ENCODE data around the gene SPECC1.
A peak's percentile ranks its signal among the peaks of the same experiment; 100 is the strongest.
"Not testable (repeated sequence)": the region's sequence is repeated elsewhere in the genome, so short reads cannot be mapped to it uniquely, and the experiment has no call there.

Gene SPECC1

GRCh38 chr17:20236578-20237227 lies 227.5 kb downstream of the SPECC1 start:
- DNase-seq (ENCODE audit: low spot score) = peak; percentile 63

- not testable (repeated sequence) for DNase-seq (ENCODE audit: low spot score)
Measured at GRCh38 chr17:20239776-20240175, 230.6 kb downstream of the SPECC1 start.

GRCh38 chr17:20241855-20242254 lies 232.7 kb downstream of the SPECC1 start:
- DNase-seq (ENCODE audit: low spot score) = no peak

- DNase-seq (ENCODE audit: low spot score) = no peak
Measured at GRCh38 chr17:20242271-20242670, 233.1 kb downstream of the SPECC1 start.

GRCh38 chr17:20243524-20243923 lies 234.4 kb downstream of the SPECC1 start:
- no peak for DNase-seq (ENCODE audit: low spot score)

- DNase-seq (ENCODE audit: low spot score) = no peak
Measured at GRCh38 chr17:20244671-20245070, 235.5 kb downstream of the SPECC1 start.

- DNase-seq (ENCODE audit: low spot score) = no peak
Measured at GRCh38 chr17:20246692-20247091, 237.5 kb downstream of the SPECC1 start.

GRCh38 chr17:20253323-20253722 lies 244.2 kb downstream of the SPECC1 start:
- DNase-seq (ENCODE audit: low spot score) = no peak

GRCh38 chr17:20254541-20254940 lies 245.4 kb downstream of the SPECC1 start:
- DNase-seq (ENCODE audit: low spot score) = no peak

GRCh38 chr17:20256144-20256543 lies 247.0 kb downstream of the SPECC1 start:
- DNase-seq (ENCODE audit: low spot score) = no peak

GRCh38 chr17:20257008-20257407 lies 247.8 kb downstream of the SPECC1 start:
- DNase-seq (ENCODE audit: low spot score) = no peak

GRCh38 chr17:20257798-20258197 lies 248.6 kb downstream of the SPECC1 start:
- DNase-seq (ENCODE audit: low spot score) = no peak

- no peak for DNase-seq (ENCODE audit: low spot score)
Measured at GRCh38 chr17:20259668-20260067, 250.5 kb downstream of the SPECC1 start.

- no peak for DNase-seq (ENCODE audit: low spot score)
Measured at GRCh38 chr17:20260268-20260667, 251.1 kb downstream of the SPECC1 start.

- no peak for DNase-seq (ENCODE audit: low spot score)
Measured at GRCh38 chr17:20262226-20263114, 253.3 kb downstream of the SPECC1 start.

GRCh38 chr17:20263115-20263433 lies 253.9 kb downstream of the SPECC1 start:
- DNase-seq (ENCODE audit: low spot score) = not testable (repeated sequence)

GRCh38 chr17:20263595-20263994 lies 254.4 kb downstream of the SPECC1 start:
- DNase-seq (ENCODE audit: low spot score) = no peak

- no peak for DNase-seq (ENCODE audit: low spot score)
Measured at GRCh38 chr17:20264996-20265395, 255.8 kb downstream of the SPECC1 start.

GRCh38 chr17:20266806-20267458 lies 257.8 kb downstream of the SPECC1 start:
- no peak for DNase-seq (ENCODE audit: low spot score)

- no peak for DNase-seq (ENCODE audit: low spot score)
Measured at GRCh38 chr17:20267459-20267842, 258.3 kb downstream of the SPECC1 start.

GRCh38 chr17:20270369-20270768 lies 261.2 kb downstream of the SPECC1 start:
- DNase-seq (ENCODE audit: low spot score) = no peak

- no peak for DNase-seq (ENCODE audit: low spot score)
Measured at GRCh38 chr17:20271011-20271610, 262.0 kb downstream of the SPECC1 start.

All from pons (tissue), 1 donor.